Measurements from ENCODE around the gene RAD51B. TPM values are rescaled to one million over a fixed set of nuclear protein-coding genes. Genes with fewer than 3 reads are reported as not detected.
A peak's percentile ranks its signal among the peaks of the same experiment; 100 is the strongest.

RAD51B gene
- total RNA-seq, 1 experiment from 2014 or later: 16.7 TPM

DNA sequence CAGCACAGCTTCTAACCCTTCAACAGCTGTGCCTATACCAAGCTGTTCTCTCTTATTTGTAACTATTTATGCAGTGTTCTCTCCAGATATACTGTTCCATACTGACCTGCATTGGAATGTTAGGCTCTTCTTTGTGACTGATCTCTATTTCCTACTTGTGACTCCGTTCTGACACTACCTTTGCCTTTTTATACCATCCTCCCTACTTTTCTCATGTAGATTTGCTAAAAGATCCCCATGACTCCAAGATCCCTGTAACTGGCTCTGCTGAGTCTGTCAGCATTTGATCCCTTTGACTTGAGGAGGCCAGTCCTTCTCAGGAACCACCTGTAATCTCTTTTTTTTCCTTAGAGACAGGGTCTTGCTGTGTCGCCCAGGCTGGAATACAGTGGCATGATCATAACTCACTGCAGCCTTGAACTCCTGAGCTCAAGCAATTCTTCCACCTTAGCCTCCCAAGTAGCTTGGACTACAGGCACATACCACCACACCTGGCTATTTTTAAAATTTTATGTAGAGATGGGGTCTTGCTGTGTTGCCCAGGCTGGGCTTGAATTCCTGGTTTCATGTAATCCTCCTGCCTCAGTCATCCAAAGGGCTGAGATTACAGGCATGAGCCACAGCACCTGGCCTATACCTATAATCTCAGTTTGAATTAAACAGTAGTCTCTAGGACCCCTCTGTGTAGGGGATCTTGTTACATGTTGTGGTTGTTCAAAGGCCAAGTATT lies 605.0 kb downstream of the RAD51B start:
- no peaks in the 10 kb centered on the region for H3K27me3 Mint-ChIP-seq (ENCODE audit: low read depth)
- TF ChIP-seq, protein P1, sequence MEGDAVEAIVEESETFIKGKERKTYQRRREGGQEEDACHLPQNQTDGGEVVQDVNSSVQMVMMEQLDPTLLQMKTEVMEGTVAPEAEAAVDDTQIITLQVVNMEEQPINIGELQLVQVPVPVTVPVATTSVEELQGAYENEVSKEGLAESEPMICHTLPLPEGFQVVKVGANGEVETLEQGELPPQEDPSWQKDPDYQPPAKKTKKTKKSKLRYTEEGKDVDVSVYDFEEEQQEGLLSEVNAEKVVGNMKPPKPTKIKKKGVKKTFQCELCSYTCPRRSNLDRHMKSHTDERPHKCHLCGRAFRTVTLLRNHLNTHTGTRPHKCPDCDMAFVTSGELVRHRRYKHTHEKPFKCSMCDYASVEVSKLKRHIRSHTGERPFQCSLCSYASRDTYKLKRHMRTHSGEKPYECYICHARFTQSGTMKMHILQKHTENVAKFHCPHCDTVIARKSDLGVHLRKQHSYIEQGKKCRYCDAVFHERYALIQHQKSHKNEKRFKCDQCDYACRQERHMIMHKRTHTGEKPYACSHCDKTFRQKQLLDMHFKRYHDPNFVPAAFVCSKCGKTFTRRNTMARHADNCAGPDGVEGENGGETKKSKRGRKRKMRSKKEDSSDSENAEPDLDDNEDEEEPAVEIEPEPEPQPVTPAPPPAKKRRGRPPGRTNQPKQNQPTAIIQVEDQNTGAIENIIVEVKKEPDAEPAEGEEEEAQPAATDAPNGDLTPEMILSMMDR (conservative IDR thresholded peaks at IDR 0.05): no peak
- Histone ChIP-seq H4K20me1 (ENCODE audit: control insufficient read depth, insufficient read depth, insufficient read length) (no peaks in the 10 kb centered on the region), H3T11ph (ENCODE audit: low read length) (no peak overlapping the region), H3K4me2 (ENCODE audit: insufficient read depth, insufficient read length, low read length) (no peak overlapping the region), H3K14ac (ENCODE audit: insufficient read depth, low read length) (no peak overlapping the region), H3K18ac (ENCODE audit: insufficient read length, low read depth, low read length) (no peak overlapping the region), H3K27me3 (ENCODE audit: insufficient read depth, low read length) (no peaks in the 10 kb centered on the region), H3K9ac (ENCODE audit: extremely low read depth, insufficient read length, low read length) (no peak overlapping the region), H3K79me2 (ENCODE audit: insufficient read depth, low read length) (no peaks in the 10 kb centered on the region), H3K27ac (ENCODE audit: insufficient read length, low read depth, low read length) (no peak overlapping the region), H3K4me1 (ENCODE audit: insufficient read depth, low read length) (no peaks in the 10 kb centered on the region; the same call in 1 of the 2 replicates), H4K8ac (replicated peaks; ENCODE audit: insufficient read length, low read depth, low read length) (no peak overlapping the region), H2AFZ (ENCODE audit: low read length) (no peak overlapping the region), H3K4ac (ENCODE audit: low read depth, low read length) (no peak overlapping the region), H2BK5ac (ENCODE audit: insufficient read length, low read length) (no peak overlapping the region), H2BK15ac (ENCODE audit: low read depth, low read length) (no peak overlapping the region), H3K9me3 (ENCODE audit: control insufficient read depth, low read depth, low read length) (no peaks in the 10 kb centered on the region), H3K23ac (ENCODE audit: insufficient read length, low read depth, low read length) (no peak overlapping the region), H4K91ac (ENCODE audit: insufficient read length, low read depth, low read length) (no peak overlapping the region), H2BK120ac (ENCODE audit: low read depth, low read length, poor library complexity, severe bottlenecking) (no peak overlapping the region), H3K23me2 (ENCODE audit: insufficient read length, low read depth, low read length, poor library complexity, severe bottlenecking) (no peaks in the 10 kb centered on the region), H2AK5ac (ENCODE audit: insufficient read length, low read length) (no peak overlapping the region), H2BK20ac (ENCODE audit: low read depth, low read length, poor library complexity, severe bottlenecking) (no peak overlapping the region), H3K79me1 (ENCODE audit: insufficient read depth, low read depth, low read length, poor library complexity, severe bottlenecking) (no peaks in the 10 kb centered on the region), H2BK12ac (ENCODE audit: insufficient read length, low read depth, low read length) (no peak overlapping the region), H4K5ac (ENCODE audit: insufficient read length, low read depth, low read length) (no peak overlapping the region), H3K56ac (ENCODE audit: insufficient read length, low read depth, low read length) (no peak overlapping the region)
- H3K9me3 Mint-ChIP-seq: peaks cover 7 to 11% of the 10 kb centered on the region in 2 experiments; a peak in 3 of 5 replicates
- no peak overlapping the region for H3K4me3 Mint-ChIP-seq
- peaks cover 6 to 9% (median 6%) of the 10 kb centered on the region in 3 experiments; a peak in 6 of 7 replicates for H3K36me3 Mint-ChIP-seq (ENCODE audit: insufficient read depth in 1 of 3, low read depth in 3 of 3)
- peak overlapping the region in 1 of 3 experiments; percentile 53; a peak in 2 of 7 replicates for H3K27ac Mint-ChIP-seq
- WGBS (ENCODE audit: extremely low coverage, insufficient read length, low lambda C conversion rate): no CpG with 5 or more reads among the region's 2 CpGs
- DNase-seq: no peak
- peaks cover 31 to 32% of the 10 kb centered on the region in 2 experiments for H3K4me1 Mint-ChIP-seq
